Testis (tissue), 2 donors: ENCODE measurements around the gene EGFR.

Experiments
- POLR2A ChIP-seq: fragments of 450-650 bp; IDR thresholded peaks from one replicate; pipeline ENCODE4 v1.6.1; 2017; ENCODE audit warnings: antibody characterized with exemption, mild to moderate bottlenecking, moderate library complexity
- TF ChIP-seq, protein P1 (sequence below), 3 experiments: fragments of 450-650 bp in 2 of 3; fragments of 200-600 bp in 1 of 3; sonication (generic) in 1 of 3; IDR thresholded peaks; one replicate each; pipeline ENCODE4 v1.5.1; 2016 to 2019; ENCODE audit warnings: antibody characterized with exemption in 3 of 3, mild to moderate bottlenecking in 2 of 3, moderate library complexity in 1 of 3

DNA sequence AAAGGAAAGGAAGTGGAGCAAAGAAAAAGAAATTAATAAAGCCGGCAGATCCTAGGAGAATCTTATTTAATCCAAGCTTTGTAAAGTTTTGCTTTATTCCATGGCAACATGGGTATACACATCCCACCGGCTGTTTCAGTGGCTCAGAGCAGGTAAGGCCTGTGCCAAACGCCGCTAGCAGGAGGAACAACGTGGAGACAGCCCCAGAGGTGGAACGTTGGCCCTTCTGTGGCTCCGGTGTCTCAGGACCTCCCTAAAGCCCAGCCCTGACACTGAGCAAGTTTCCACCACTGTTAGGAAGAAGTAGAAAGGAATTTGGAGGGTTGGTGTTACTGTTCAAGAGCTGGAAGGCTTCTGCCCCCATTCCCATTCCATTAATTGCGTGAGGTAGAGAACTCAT, 52.0 kb downstream of the EGFR start:
- no peak for TF ChIP-seq POLR2A
- TF ChIP-seq, protein P1, sequence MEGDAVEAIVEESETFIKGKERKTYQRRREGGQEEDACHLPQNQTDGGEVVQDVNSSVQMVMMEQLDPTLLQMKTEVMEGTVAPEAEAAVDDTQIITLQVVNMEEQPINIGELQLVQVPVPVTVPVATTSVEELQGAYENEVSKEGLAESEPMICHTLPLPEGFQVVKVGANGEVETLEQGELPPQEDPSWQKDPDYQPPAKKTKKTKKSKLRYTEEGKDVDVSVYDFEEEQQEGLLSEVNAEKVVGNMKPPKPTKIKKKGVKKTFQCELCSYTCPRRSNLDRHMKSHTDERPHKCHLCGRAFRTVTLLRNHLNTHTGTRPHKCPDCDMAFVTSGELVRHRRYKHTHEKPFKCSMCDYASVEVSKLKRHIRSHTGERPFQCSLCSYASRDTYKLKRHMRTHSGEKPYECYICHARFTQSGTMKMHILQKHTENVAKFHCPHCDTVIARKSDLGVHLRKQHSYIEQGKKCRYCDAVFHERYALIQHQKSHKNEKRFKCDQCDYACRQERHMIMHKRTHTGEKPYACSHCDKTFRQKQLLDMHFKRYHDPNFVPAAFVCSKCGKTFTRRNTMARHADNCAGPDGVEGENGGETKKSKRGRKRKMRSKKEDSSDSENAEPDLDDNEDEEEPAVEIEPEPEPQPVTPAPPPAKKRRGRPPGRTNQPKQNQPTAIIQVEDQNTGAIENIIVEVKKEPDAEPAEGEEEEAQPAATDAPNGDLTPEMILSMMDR (IDR thresholded peaks at IDR 0.05): no peak
